B cell (primary cell): ENCODE results near the gene COL6A5. TPM values are rescaled to one million over a fixed set of nuclear protein-coding genes. Genes with fewer than 3 reads are reported as not detected.

Source experiments
- ATAC-seq: fragments of 200-7000 bp; cut with Tn5 transposase; one replicate; pipeline ENCODE4 v1.10.0; 2021; ENCODE audit warnings: low read depth, mild to moderate bottlenecking, moderate number of reproducible peaks, moderate library complexity
- CTCF ChIA-PET: fragments of 350-600 bp; sonication (Branson Sonifier 250); formaldehyde crosslinking; loops from one replicate; lab custom pipeline; 2021; ENCODE audit warnings: antibody characterized with exemption, inconsistent platforms; lab: Charles Lee
- POLR2A ChIA-PET: fragments of 350-600 bp; sonication (Branson Sonifier 250); formaldehyde crosslinking; loops from one replicate; lab custom pipeline; 2021; ENCODE audit warnings: antibody characterized with exemption; lab: Charles Lee
- DNase-seq: peaks from one replicate; pipeline ENCODE4 v3.0.0; 2013
- H2AFZ ChIP-seq: 2 replicates; pipeline ENCODE4 v1.6.1; 2012; ENCODE audit warnings: mild to moderate bottlenecking, low read depth, low read length; ENCODE audit not compliant: insufficient read depth, poor library complexity, severe bottlenecking
- H3K27ac ChIP-seq, 2 donors: 1 replicate in 1 of 2; 2 replicates in 1 of 2; pipeline ENCODE4 v1.5.1; 2012 to 2013; ENCODE audit warnings: low read length in 2 of 2, mild to moderate bottlenecking in 2 of 2, moderate library complexity in 1 of 2
- H3K27me3 ChIP-seq, 4 experiments: fragments of 200-600 bp in 1 of 4; sonication (generic) in 1 of 4; replicated peaks in 1 of 4; 1 replicate in 2 of 4; 2 replicates in 2 of 4; pipeline versions ENCODE4 v1.6.1 to v1.7.0; 2013 to 2016; ENCODE audit warnings: low read length in 3 of 4, mild to moderate bottlenecking in 2 of 4, mixed read lengths in 1 of 4, moderate library complexity in 1 of 4; ENCODE audit not compliant: insufficient read depth in 4 of 4, control insufficient read depth in 3 of 4; ENCODE audit errors: control extremely low read depth in 1 of 4
- H3K36me3 ChIP-seq, 2 experiments: replicated peaks in 1 of 2; 1 replicate in 1 of 2; 2 replicates in 1 of 2; pipeline versions ENCODE4 v1.6.1 to v1.7.1; 2013; ENCODE audit warnings: low read length in 1 of 2; ENCODE audit not compliant: insufficient read depth in 2 of 2, control insufficient read depth in 1 of 2; ENCODE audit errors: control extremely low read depth in 1 of 2, extremely low read depth in 1 of 2
- H3K4me1 ChIP-seq, 2 donors: fragments of 200-600 bp in 1 of 2; sonication (generic) in 1 of 2; 1 replicate in 1 of 2; 2 replicates in 1 of 2; pipeline versions ENCODE4 v1.5.1 to v1.6.1; 2013 to 2017; ENCODE audit warnings: low read length in 2 of 2; ENCODE audit not compliant: control insufficient read depth in 2 of 2, insufficient read depth in 2 of 2
- H3K4me2 ChIP-seq: replicated peaks from 2 replicates; pipeline ENCODE3; 2012; ENCODE audit warnings: mild to moderate bottlenecking, low read depth, low read length; ENCODE audit not compliant: poor library complexity, severe bottlenecking
- H3K4me3 ChIP-seq, 5 experiments: fragments of 200-600 bp in 1 of 5; sonication (generic) in 1 of 5; 1 replicate in 3 of 5; 2 replicates in 2 of 5; pipeline versions ENCODE4 v1.5.1 to v1.7.0; 2011 to 2016; ENCODE audit warnings: low read length in 4 of 5, mild to moderate bottlenecking in 4 of 5, low read depth in 2 of 5, control low read depth in 1 of 5, moderate library complexity in 1 of 5; ENCODE audit not compliant: insufficient read depth in 1 of 5; ENCODE audit errors: control extremely low read depth in 1 of 5, extremely low read depth in 1 of 5
- H3K79me2 ChIP-seq: fragments of 200-600 bp; sonication (generic); one replicate; pipeline ENCODE4 v1.6.0; 2016; ENCODE audit warnings: low read length; ENCODE audit not compliant: control insufficient read depth, insufficient read depth
- H3K9ac ChIP-seq: fragments of 200-600 bp; sonication (generic); 2 replicates; pipeline ENCODE4 v1.6.1; 2017; ENCODE audit warnings: mild to moderate bottlenecking, low read length, moderate library complexity
- H3K9me3 ChIP-seq, 3 donors: one replicate each; pipeline versions ENCODE4 v1.6.1 to v1.7.1; 2013; ENCODE audit warnings: low read length in 2 of 3; ENCODE audit not compliant: control insufficient read depth in 2 of 3, insufficient read depth in 1 of 3; ENCODE audit errors: control extremely low read depth in 1 of 3
- H4K20me1 ChIP-seq: 2 replicates; pipeline ENCODE4 v1.6.0; 2012; ENCODE audit warnings: mild to moderate bottlenecking, low read length; ENCODE audit not compliant: insufficient read depth, control insufficient read depth, poor library complexity, severe bottlenecking
- H3K27ac Mint-ChIP-seq: one replicate; pipeline ENCODE4 v1.8.0; 2021; ENCODE audit warnings: mixed read lengths
- H3K27me3 Mint-ChIP-seq: one replicate; pipeline ENCODE4 v1.8.0; 2021; ENCODE audit warnings: mixed read lengths
- H3K4me1 Mint-ChIP-seq: one replicate; pipeline ENCODE4 v1.8.0; 2021; ENCODE audit warnings: mixed read lengths
- H3K4me3 Mint-ChIP-seq: one replicate; pipeline ENCODE4 v1.8.0; 2021; ENCODE audit warnings: mixed read lengths
- H3K9me3 Mint-ChIP-seq: one replicate; pipeline ENCODE4 v1.8.0; 2022; ENCODE audit warnings: mixed read lengths; ENCODE audit not compliant: insufficient read depth
- CTCF ChIP-seq: fragments of 200-600 bp; IDR thresholded peaks from one replicate; pipeline ENCODE4 v1.8.0; 2022; ENCODE audit warnings: antibody characterized with exemption, mild to moderate bottlenecking
- EZH2 ChIP-seq: IDR thresholded peaks from 2 replicates; pipeline ENCODE4 v1.6.1; 2012; ENCODE audit warnings: borderline replicate concordance, low read depth, mild to moderate bottlenecking, moderate library complexity, low read length; ENCODE audit not compliant: insufficient read depth, poor library complexity, severe bottlenecking
- WGBS: methylation state at CpG from one replicate; pipeline ENCODE4 v1.1.5; 2013; ENCODE audit warnings: missing lambda C conversion rate; ENCODE audit not compliant: insufficient coverage; 5-methylcytosine and 5-hydroxymethylcytosine counted together
- intact Hi-C: fragments of 100-400 bp; cut with micrococcal nuclease; formaldehyde crosslinking; loops from one replicate; pipeline ENCODE4 v1.10.0; 2022
- polyA plus RNA-seq: library from polyadenylated mRNA; depleted of rRNA; stranded (reverse); fragments of >200 nt; gene quantifications from 2 replicates; pipeline ENCODE4 v1.2.3, GENCODE V29; 2012
- total RNA-seq, 2 donors: library from RNA; stranded (reverse); fragments of 120-200 nt in 1 of 2; gene quantifications; 1 replicate in 1 of 2; 2 replicates in 1 of 2; pipeline versions ENCODE4 v1.2.3 to v1.2.4, GENCODE V29; 2013 to 2022

Gene COL6A5
- total and polyA plus RNA-seq, 2 donors (not counting 1 experiment from before 2014, with no cell fraction given), result not detected

GRCh38 chr3:130428871-130429712, 83.6 kb downstream of the COL6A5 start:
- DNase-seq (no peak), ATAC-seq (no peak)
- Mint-ChIP-seq H3K9me3 (no peaks in the 10 kb centered on the region), H3K27me3 (peaks cover 3% of the 10 kb centered on the region), H3K4me1 (no peaks in the 10 kb centered on the region), H3K27ac (no peak overlapping the region), H3K4me3 (no peak overlapping the region)
- ChIA-PET CTCF (no interaction called here), POLR2A (no interaction called here)
- Histone ChIP-seq H3K9me3 (peaks cover 0 to 3% (median 0%) of the 10 kb centered on the region in 3 donors), H3K4me2 (no peak overlapping the region), H4K20me1 (no peaks in the 10 kb centered on the region), H3K27me3 (no peaks in the 10 kb centered on the region), H3K4me1 (no peaks in the 10 kb centered on the region), H3K36me3 (no peaks in the 10 kb centered on the region), H3K9ac (no peak overlapping the region), H2AFZ (no peak overlapping the region), H3K27ac (no peak overlapping the region), H3K79me2 (no peaks in the 10 kb centered on the region), H3K4me3 (no peak overlapping the region)
- no CpG with 5 or more reads among the region's 5 CpGs for WGBS
- TF ChIP-seq CTCF, result no peak
- TF ChIP-seq EZH2, result no peak
- intact Hi-C loops, result no loop called here

GRCh38 chr3:130429713-130430023, 84.2 kb downstream of the COL6A5 start:
- no peak for DNase-seq
- H3K4me2 ChIP-seq, result no peak overlapping the region
- peaks cover 0 to 3% (median 0%) of the 10 kb centered on the region in 3 donors for H3K9me3 ChIP-seq
- no peaks in the 10 kb centered on the region for H4K20me1 ChIP-seq
- Mint-ChIP-seq H3K27ac (no peak overlapping the region), H3K9me3 (no peaks in the 10 kb centered on the region), H3K27me3 (peaks cover 3% of the 10 kb centered on the region), H3K4me1 (no peaks in the 10 kb centered on the region), H3K4me3 (no peak overlapping the region)
- H3K79me2 ChIP-seq, result no peaks in the 10 kb centered on the region
- no peak overlapping the region for H3K27ac ChIP-seq
- H2AFZ ChIP-seq, result no peak overlapping the region
- ATAC-seq, result no peak
- intact Hi-C loops, result no loop called here
- H3K4me1 ChIP-seq, result no peaks in the 10 kb centered on the region
- CTCF ChIA-PET, result no interaction called here
- 76% methylated on average over 2 of the region's 2 CpGs for WGBS
- H3K27me3 ChIP-seq, result no peaks in the 10 kb centered on the region
- H3K9ac ChIP-seq, result no peak overlapping the region
- H3K36me3 ChIP-seq, result no peaks in the 10 kb centered on the region
- no peak overlapping the region for H3K4me3 ChIP-seq
- POLR2A ChIA-PET, result no interaction called here
- TF ChIP-seq CTCF (no peak), EZH2 (no peak)
